ENCODE measurements around the gene TNRC18. TPM values are rescaled to one million over a fixed set of nuclear protein-coding genes. Genes with fewer than 3 reads are reported as not detected.
A peak's percentile ranks its signal among the peaks of the same experiment; 100 is the strongest.

Gene TNRC18
- total and polyA plus RNA-seq, 9 of the 15 experiments (the other 6 are each of a cell fraction or from before 2014, with no cell fraction given) = 0.03 to 43.2 (median 18.0) TPM

GRCh38 chr7:5452937-5453540 lies 29.4 kb upstream of the TNRC18 start (continued):
- TF ChIP-seq ATF3 (IDR thresholded peaks at IDR 0.05) = peak; percentile 100
- peak; percentile 75; the same call in 1 of the 2 replicates for TF ChIP-seq ATF3 (CRISPR knock-in tag; conservative IDR thresholded peaks at IDR 0.05)
- TF ChIP-seq SNIP1 (IDR thresholded peaks at IDR 0.05; ENCODE audit: low read depth) = no peak
- TF ChIP-seq, protein P1, sequence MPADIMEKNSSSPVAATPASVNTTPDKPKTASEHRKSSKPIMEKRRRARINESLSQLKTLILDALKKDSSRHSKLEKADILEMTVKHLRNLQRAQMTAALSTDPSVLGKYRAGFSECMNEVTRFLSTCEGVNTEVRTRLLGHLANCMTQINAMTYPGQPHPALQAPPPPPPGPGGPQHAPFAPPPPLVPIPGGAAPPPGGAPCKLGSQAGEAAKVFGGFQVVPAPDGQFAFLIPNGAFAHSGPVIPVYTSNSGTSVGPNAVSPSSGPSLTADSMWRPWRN (IDR thresholded peaks at IDR 0.05; ENCODE audit: low read depth) = 0 out of 2 replicates have a peak, but pooled peaks have one; percentile 36
- TF ChIP-seq LARP7 (IDR thresholded peaks at IDR 0.05) = no peak
- no peak for TF ChIP-seq PTBP1 (IDR thresholded peaks at IDR 0.05; ENCODE audit: low read depth, low read length)
- no peak for TF ChIP-seq ZNF717 (CRISPR knock-in tag; IDR thresholded peaks at IDR 0.05)
- no peak for TF ChIP-seq PHF20 (IDR thresholded peaks at IDR 0.05; ENCODE audit: partially characterized antibody)
- 0 out of 2 replicates have a peak, but pooled peaks have one; percentile 10 for TF ChIP-seq ETV1 (tag; conservative IDR thresholded peaks at IDR 0.05; ENCODE audit: low read depth)
- TF ChIP-seq ZNF431 (CRISPR knock-in tag; IDR thresholded peaks at IDR 0.05) = no peak
- TF ChIP-seq, protein P2, sequence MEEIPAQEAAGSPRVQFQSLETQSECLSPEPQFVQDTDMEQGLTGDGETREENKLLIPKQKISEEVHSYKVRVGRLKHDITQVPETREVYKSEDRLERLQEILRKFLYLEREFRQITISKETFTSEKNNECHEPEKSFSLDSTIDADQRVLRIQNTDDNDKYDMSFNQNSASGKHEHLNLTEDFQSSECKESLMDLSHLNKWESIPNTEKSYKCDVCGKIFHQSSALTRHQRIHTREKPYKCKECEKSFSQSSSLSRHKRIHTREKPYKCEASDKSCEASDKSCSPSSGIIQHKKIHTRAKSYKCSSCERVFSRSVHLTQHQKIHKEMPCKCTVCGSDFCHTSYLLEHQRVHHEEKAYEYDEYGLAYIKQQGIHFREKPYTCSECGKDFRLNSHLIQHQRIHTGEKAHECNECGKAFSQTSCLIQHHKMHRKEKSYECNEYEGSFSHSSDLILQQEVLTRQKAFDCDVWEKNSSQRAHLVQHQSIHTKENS (CRISPR knock-in tag; IDR thresholded peaks at IDR 0.05) = no peak
- no peak for TF ChIP-seq PURB (CRISPR knock-in tag; IDR thresholded peaks at IDR 0.05; ENCODE audit: low read depth)
- TF ChIP-seq RBM34 (IDR thresholded peaks at IDR 0.05; ENCODE audit: borderline replicate concordance, insufficient read depth, low read length) = no peak
- no peak for TF ChIP-seq RNF219 (CRISPR knock-in tag; IDR thresholded peaks at IDR 0.05)
- no peak for TF ChIP-seq NELFE (IDR thresholded peaks at IDR 0.05; ENCODE audit: insufficient read depth, insufficient read length)
- no peak for TF ChIP-seq SMAD2 (IDR thresholded peaks at IDR 0.05; ENCODE audit: low read depth, low read length)
- TF ChIP-seq PBX2 (CRISPR knock-in tag; IDR thresholded peaks at IDR 0.05; ENCODE audit: low read depth) = no peak
- TF ChIP-seq PBX2 (tag; conservative IDR thresholded peaks at IDR 0.05; ENCODE audit: low read depth) = no peak
- no peak for TF ChIP-seq CAMTA2 (CRISPR knock-in tag; conservative IDR thresholded peaks at IDR 0.05)
